Ovary (tissue), 3 donors: ENCODE measurements around the gene SVOP.

ENCODE experiments used
- CTCF ChIP-seq, 3 donors: fragments of 450-650 bp in 2 of 3; fragments of 200-600 bp in 1 of 3; IDR thresholded peaks; one replicate each; pipeline versions ENCODE4 v1.5.1 to v1.8.0; 2016 to 2022; ENCODE audit warnings: antibody characterized with exemption in 3 of 3, mild to moderate bottlenecking in 1 of 3
- POLR2A ChIP-seq: fragments of 450-650 bp; IDR thresholded peaks from one replicate; pipeline ENCODE4 v1.6.1; 2017; ENCODE audit warnings: antibody characterized with exemption, mild to moderate bottlenecking, moderate library complexity
- donor health status: DM: no; HTN: no; CAD: no.

GRCh38 chr12:108959748-108960655 lies 60.9 kb downstream of the SVOP start:
- TF ChIP-seq CTCF (IDR thresholded peaks at IDR 0.05): no peak
- TF ChIP-seq POLR2A: no peak
